Lung (tissue), 12 donors: ENCODE data around the gene PDGFC. TPM values are rescaled to one million over a fixed set of nuclear protein-coding genes. Genes with fewer than 3 reads are reported as not detected.

ENCODE experiments used
- ATAC-seq: fragments of 200-7000 bp; cut with Tn5 transposase; one replicate; pipeline ENCODE4 v1.9.1; 2020; ENCODE audit warnings: moderate number of reproducible peaks; ENCODE audit not compliant: insufficient read depth, low FRiP score
- DNase-seq, 3 donors: peaks; one replicate each; pipeline ENCODE4 v3.0.0-alpha.2; 2013 to 2017
- H3K27ac ChIP-seq, 2 donors: one replicate each; pipeline ENCODE4 v1.5.1; 2013; ENCODE audit warnings: mild to moderate bottlenecking in 2 of 2, moderate library complexity in 2 of 2, control low read depth in 1 of 2, inconsistent platforms in 1 of 2, low read depth in 1 of 2, low read length in 1 of 2
- H3K27me3 ChIP-seq, 3 donors: one replicate each; pipeline ENCODE4 v1.5.1; 2013; ENCODE audit warnings: low read length in 2 of 3; ENCODE audit not compliant: control insufficient read depth in 3 of 3, insufficient read depth in 3 of 3
- H3K36me3 ChIP-seq, 4 donors: one replicate each; pipeline ENCODE4 v1.5.1; 2013; ENCODE audit warnings: low read length in 4 of 4, mild to moderate bottlenecking in 1 of 4, moderate library complexity in 1 of 4; ENCODE audit not compliant: control insufficient read depth in 4 of 4, insufficient read depth in 4 of 4
- H3K4me1 ChIP-seq, 5 donors: one replicate each; pipeline ENCODE4 v1.5.1; 2013; ENCODE audit warnings: low read length in 5 of 5, mild to moderate bottlenecking in 2 of 5, moderate library complexity in 1 of 5; ENCODE audit not compliant: control insufficient read depth in 5 of 5, insufficient read depth in 5 of 5
- H3K4me3 ChIP-seq: one replicate; pipeline ENCODE4 v1.5.1; 2013; ENCODE audit warnings: mild to moderate bottlenecking, control low read depth, moderate library complexity
- H3K9ac ChIP-seq, 2 donors: one replicate each; pipeline ENCODE4 v1.5.1; 2013; ENCODE audit warnings: low read length in 2 of 2, control low read depth in 1 of 2; ENCODE audit not compliant: insufficient read depth in 1 of 2
- H3K9me3 ChIP-seq, 4 donors: one replicate each; pipeline ENCODE4 v1.5.1; 2013; ENCODE audit warnings: low read length in 3 of 4, mild to moderate bottlenecking in 1 of 4, moderate library complexity in 1 of 4; ENCODE audit not compliant: control insufficient read depth in 4 of 4, insufficient read depth in 3 of 4
- WGBS, 2 donors: extraction: QIAGEN DNeasy Blood & Tissue Kit; methylation state at CpG; one replicate each; pipeline ENCODE4 v1.1.7; 2013; 5-methylcytosine and 5-hydroxymethylcytosine counted together
- polyA plus RNA-seq, 2 donors: library from polyadenylated mRNA; stranded (reverse); fragments of 200-250 nt; gene quantifications; one replicate each; pipeline ENCODE4 v1.2.1, GENCODE V29; 2013
- total RNA-seq, 2 donors: library from RNA; depleted of rRNA in 1 of 2; stranded (reverse); fragments of >200 nt in 1 of 2; gene quantifications; one replicate each; pipeline ENCODE4 v1.2.1, GENCODE V29; 2014 to 2021
- TF ChIP-seq, protein P1 (sequence below): IDR thresholded peaks from 2 replicates; pipeline ENCODE4 v1.5.1; 2012; ENCODE audit warnings: mild to moderate bottlenecking; ENCODE audit errors: control extremely low read depth, extremely low read depth
- donor health status: control.
- donor health status: control.
- donor health status: Bipolar disorder and iron deficiency.
- donor health status: healthy.
- donor health status: DM: yes; HTN: yes; CAD: no.

The PDGFC gene
- total and polyA plus RNA-seq, 4 donors = 4.5 to 56.0 (median 11.7) TPM

DNA sequence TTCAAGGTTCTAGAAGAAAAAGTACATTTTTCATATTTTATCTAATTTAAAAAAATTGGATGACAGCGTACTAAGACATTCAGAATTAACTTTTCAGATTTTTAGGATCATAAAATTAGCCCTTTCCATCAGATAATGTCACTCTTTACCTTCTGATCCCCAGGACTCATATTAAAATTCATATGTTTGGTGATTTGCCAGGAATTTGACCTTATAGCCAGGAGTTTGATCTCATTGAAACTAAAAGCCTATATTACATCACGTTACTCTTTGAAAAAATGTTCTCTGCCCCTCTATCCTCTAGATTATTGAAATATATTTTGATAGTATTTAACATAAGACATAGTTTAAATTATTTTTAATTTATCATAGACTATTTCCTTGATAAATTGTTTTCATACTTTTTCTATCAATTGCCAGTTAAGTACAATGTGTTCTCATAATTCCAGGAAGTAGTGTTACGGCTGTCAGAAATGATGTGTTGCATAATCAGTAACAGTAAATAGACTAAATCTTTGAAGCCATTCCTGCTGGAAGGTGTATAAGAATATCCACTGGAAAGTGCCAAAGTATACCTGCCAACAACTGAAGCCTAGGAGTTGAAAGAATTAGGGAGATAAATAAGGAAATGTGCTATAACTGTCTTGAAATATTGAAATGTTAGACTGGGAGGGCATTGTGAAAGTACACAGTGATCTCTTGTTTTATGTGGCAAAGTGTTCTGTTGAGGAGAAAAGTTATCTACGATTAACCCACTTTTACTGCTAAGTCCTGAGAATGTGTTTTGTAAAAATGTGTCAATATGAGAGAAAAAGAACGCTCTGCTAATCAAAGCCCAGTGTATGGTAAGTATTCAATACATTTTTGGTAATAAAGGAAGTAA lies 32.9 kb upstream of the PDGFC start:
- Histone ChIP-seq H3K36me3 (no peaks in the 10 kb centered on the region), H3K9ac (no peak overlapping the region), H3K9me3 (no peaks in the 10 kb centered on the region), H3K4me1 (peaks cover 0 to 3% (median 0%) of the 10 kb centered on the region in 5 donors), H3K4me3 (no peak overlapping the region), H3K27me3 (no peaks in the 10 kb centered on the region), H3K27ac (no peak overlapping the region)
- 39 to 51% methylated on average over 5 of the region's 5 CpGs for WGBS, 2 donors
- peak; percentile 63 for ATAC-seq
- TF ChIP-seq, protein P1, sequence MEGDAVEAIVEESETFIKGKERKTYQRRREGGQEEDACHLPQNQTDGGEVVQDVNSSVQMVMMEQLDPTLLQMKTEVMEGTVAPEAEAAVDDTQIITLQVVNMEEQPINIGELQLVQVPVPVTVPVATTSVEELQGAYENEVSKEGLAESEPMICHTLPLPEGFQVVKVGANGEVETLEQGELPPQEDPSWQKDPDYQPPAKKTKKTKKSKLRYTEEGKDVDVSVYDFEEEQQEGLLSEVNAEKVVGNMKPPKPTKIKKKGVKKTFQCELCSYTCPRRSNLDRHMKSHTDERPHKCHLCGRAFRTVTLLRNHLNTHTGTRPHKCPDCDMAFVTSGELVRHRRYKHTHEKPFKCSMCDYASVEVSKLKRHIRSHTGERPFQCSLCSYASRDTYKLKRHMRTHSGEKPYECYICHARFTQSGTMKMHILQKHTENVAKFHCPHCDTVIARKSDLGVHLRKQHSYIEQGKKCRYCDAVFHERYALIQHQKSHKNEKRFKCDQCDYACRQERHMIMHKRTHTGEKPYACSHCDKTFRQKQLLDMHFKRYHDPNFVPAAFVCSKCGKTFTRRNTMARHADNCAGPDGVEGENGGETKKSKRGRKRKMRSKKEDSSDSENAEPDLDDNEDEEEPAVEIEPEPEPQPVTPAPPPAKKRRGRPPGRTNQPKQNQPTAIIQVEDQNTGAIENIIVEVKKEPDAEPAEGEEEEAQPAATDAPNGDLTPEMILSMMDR = no peak
- DNase-seq = peak in 2 of 3 donors; percentile 11 to 31

DNA sequence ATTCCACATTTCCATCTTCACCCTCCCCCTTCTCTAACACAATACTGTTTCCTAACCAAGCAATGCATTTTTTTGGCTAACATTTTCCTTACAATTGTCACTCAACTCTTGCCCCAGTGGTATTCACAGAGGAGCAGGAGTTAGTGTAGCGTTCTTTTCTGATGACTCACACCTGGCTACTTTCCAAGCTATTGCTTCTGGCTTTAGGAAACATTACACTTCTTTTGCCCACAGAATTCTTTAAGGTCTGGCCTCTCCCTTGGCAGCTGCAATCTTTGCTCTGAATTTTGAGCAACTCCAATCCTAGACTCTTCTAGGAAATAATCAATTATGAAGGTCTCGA lies 27.5 kb upstream of the PDGFC start:
- Histone ChIP-seq H3K27me3 (no peaks in the 10 kb centered on the region), H3K36me3 (no peaks in the 10 kb centered on the region), H3K4me3 (no peak overlapping the region), H3K9me3 (peaks cover 0 to 6% (median 4%) of the 10 kb centered on the region in 4 donors), H3K27ac (no peak overlapping the region), H3K4me1 (peaks cover 0 to 10% (median 3%) of the 10 kb centered on the region in 5 donors), H3K9ac (no peak overlapping the region)
- TF ChIP-seq, protein P1 = no peak
- peak; percentile 88 for ATAC-seq
- DNase-seq = peak; percentile 78 to 94 (median 93)
- WGBS, 2 donors = 5 to 11% methylated on average over 2 of the region's 2 CpGs

DNA sequence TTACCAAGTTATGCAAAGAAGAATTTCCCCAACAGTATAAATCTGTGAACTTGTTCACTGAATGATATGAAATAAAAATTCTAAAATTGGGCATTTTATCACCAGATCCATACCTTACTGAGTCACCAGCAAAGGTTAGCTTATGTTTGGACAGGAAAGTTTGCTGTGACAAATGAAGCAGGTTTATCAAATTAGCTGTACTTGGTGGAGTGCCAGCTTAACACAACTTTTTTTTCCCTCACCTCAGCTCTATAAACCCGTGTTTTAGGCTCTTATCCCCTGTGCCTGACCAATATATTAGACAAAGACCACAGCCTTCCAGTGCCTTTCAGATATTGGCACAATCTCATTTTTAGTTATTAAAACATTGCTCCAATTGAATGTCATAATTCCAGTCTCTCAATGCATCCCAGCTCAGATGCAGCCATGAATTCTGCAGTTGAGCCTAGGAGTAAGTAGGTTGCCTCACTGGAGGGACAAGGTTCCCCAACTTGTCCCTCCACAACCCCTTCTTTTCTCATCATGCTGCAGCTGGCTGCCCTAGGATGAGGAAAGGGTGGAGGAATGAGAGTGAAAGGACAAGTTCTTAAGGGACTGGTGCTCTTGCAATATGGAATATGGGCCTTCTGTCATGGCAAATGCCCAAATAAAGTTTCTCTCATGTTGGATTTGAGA lies 27.0 kb upstream of the PDGFC start:
- no peaks in the 10 kb centered on the region for H3K27me3 ChIP-seq
- H3K4me3 ChIP-seq = no peak overlapping the region
- H3K9ac ChIP-seq = no peak overlapping the region
- ATAC-seq (no peak), DNase-seq (peak in 1 of 3 donors; percentile 2)
- peaks cover 0 to 10% (median 3%) of the 10 kb centered on the region in 5 donors for H3K4me1 ChIP-seq
- H3K36me3 ChIP-seq = no peaks in the 10 kb centered on the region
- H3K27ac ChIP-seq = peak overlapping the region in 1 of 2 donors; percentile 56
- TF ChIP-seq, protein P1 = no peak
- peaks cover 0 to 6% (median 4%) of the 10 kb centered on the region in 4 donors for H3K9me3 ChIP-seq
- WGBS, 2 donors = 57 to 87% methylated on average over 1 of the region's 1 CpG
